GM18520 (cell line): ENCODE results near the gene INKA2.

Experiments used
- ATAC-seq: cut with Tn5 transposase; IDR thresholded peaks from one replicate; pipeline ENCODE4 v1.9.1; 2021; ENCODE audit not compliant: unreplicated experiment

Gene INKA2

GRCh38 chr1:111734426-111734825 is 4.8 kb downstream of the INKA2 start:
- ATAC-seq = no peak

GRCh38 chr1:111733992-111734341 is 5.2 kb downstream of the INKA2 start:
- ATAC-seq = no peak

- no peak for ATAC-seq
Observed at GRCh38 chr1:111733183-111733991, 5.8 kb downstream of the INKA2 start.

- ATAC-seq = no peak
Observed at GRCh38 chr1:111732718-111733117, 6.5 kb downstream of the INKA2 start.

GRCh38 chr1:111731956-111732355 is 7.2 kb downstream of the INKA2 start:
- ATAC-seq = no peak

- no peak for ATAC-seq
Observed at GRCh38 chr1:111730706-111731105, 8.5 kb downstream of the INKA2 start.

- ATAC-seq = no peak
Observed at GRCh38 chr1:111729946-111730681, 9.1 kb downstream of the INKA2 start.

GRCh38 chr1:111729271-111729921 is 9.8 kb downstream of the INKA2 start:
- ATAC-seq = no peak

GRCh38 chr1:111727056-111727455 is 12.1 kb downstream of the INKA2 start:
- no peak for ATAC-seq

GRCh38 chr1:111725192-111725591 is 14.0 kb downstream of the INKA2 start:
- ATAC-seq = no peak

GRCh38 chr1:111723871-111724270 is 15.3 kb downstream of the INKA2 start:
- ATAC-seq = no peak

- no peak for ATAC-seq
Observed at GRCh38 chr1:111723091-111723806, 15.9 kb downstream of the INKA2 start.

GRCh38 chr1:111720977-111721786 is 18.0 kb downstream of the INKA2 start:
- no peak for ATAC-seq

GRCh38 chr1:111720274-111720976 is 18.8 kb downstream of the INKA2 start:
- ATAC-seq = no peak

- ATAC-seq = no peak
Observed at GRCh38 chr1:111719674-111720132, 19.5 kb downstream of the INKA2 start.

- ATAC-seq = no peak
Observed at GRCh38 chr1:111719135-111719534, 20.1 kb downstream of the INKA2 start.

- no peak for ATAC-seq
Observed at GRCh38 chr1:111717450-111717849, 21.7 kb downstream of the INKA2 start.

- no peak for ATAC-seq
Observed at GRCh38 chr1:111716333-111716732, 22.9 kb downstream of the INKA2 start.

GRCh38 chr1:111709986-111710385 is 29.2 kb downstream of the INKA2 start:
- no peak for ATAC-seq

- ATAC-seq = no peak
Observed at GRCh38 chr1:111707906-111708305, 31.3 kb downstream of the INKA2 start.
